NCI-H1694 (cell line): ENCODE measurements around the gene LRRC3.
A peak's percentile ranks its signal among the peaks of the same experiment; 100 is the strongest.
"Not testable (repeated sequence)": the region's sequence is repeated elsewhere in the genome, so short reads cannot be mapped to it uniquely, and the experiment has no call there.

ENCODE experiments used
- DNase-seq: peaks from one replicate; lab custom pipeline; 2025; lab: John Stamatoyannopoulos, UW

Gene LRRC3

DNA sequence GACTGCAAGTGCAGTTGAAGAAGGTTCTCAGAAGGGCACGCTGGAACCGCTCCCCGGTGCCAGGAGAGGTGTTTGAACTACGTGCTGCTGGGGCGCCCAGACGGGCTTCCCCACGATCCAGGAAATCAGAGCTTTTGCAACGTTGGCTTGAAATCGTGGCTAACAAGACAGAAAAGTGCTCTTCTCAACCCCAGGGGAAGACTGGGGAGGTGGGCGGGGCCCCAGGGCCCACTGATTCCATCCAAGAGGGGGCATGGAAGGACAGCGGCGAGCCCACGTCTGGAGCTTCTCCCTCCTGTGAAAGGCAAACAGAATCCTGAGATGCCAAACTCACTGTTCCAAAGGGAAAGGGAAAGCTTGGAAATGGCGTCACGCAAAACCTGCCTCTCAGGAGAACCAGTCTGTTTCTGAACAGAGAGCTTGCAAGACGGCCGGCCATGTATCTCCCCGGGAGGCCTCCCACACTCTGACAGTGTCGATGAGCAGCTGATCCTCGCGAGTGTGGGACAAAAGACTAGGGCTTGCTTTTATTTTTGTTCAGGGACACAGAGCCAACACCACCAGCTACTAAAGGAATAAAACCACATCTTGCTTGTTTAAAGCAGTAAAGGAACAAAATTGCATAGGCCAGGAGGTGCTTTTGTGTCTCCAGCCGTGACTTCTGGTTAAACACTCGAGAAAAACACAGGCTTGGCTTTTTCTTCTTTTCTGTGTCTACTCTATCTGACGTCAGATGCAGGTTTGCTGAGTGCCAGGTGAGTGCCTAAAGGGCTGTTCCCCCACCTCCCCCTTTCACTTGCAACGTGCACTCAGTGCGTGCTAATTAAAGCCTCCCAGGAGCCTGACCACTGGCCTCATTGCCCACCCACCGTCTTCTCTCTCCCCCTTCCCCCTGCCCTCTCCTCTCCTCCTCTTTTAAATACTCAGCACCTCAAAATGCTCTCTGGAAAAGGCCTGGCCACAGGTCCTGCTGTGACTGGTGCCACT lies 41.5 kb downstream of the LRRC3 start:
- no peak for DNase-seq

DNA sequence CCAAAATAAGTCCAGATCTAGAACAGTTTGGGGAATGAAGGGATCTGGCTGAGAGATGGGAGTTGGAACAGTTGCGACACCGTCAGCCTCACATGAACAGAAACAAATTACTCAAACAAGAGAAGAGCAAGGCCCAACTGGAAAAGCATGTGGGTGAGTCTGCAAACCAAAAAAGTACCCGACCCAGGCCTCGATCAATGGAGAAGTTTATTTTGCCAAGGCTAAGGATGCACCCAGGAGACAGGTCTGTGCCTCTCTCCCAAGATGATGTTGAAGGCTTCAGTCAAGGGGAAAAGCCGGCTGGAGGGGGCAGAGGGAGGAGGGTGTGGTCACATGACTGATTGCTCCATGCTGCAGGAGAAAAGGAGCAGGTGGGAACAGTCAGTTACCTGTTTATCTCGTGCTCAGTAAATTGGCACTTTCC lies 42.4 kb downstream of the LRRC3 start:
- no peak for DNase-seq

GRCh38 chr21:44498280-44499210 lies 43.2 kb downstream of the LRRC3 start:
- DNase-seq = no peak

DNA sequence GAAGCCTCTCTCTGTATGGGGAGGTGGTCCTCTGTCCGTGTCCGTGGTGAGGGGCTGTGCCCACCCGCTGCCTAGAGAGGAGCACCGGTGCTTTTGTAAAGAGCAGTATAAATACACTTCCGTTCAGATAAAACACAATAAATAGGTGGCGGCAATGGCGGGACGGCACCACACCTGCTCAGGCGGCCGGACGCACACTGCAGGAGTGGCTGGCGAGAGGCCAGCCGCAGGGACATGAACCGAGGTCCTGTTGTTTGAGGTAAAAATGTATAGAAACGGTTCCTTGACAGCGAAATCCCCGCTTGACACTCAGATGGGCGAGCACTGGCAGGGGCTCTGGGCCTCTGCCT lies 43.9 kb downstream of the LRRC3 start:
- DNase-seq = no peak

DNA sequence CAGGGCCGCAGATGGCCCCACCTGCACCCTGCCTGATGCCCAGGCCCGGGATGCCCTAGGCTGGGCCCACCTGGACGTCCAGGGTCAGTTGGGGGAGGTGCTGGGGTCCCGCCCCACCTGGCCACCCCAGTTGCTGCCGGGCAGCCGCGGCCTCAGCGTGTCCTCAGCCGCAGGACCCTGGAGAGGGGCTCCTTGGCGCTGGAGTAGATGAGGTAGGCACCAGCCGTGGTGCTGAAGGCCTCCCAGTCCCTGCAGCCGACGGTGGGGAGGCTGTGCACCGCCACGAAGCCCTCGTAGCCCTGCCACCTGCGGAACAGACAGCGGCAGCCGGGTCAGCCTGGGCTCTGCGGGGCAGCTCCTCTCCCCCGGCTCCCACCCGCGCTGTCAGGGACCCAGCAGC lies 44.3 kb downstream of the LRRC3 start:
- no peak for DNase-seq

DNA sequence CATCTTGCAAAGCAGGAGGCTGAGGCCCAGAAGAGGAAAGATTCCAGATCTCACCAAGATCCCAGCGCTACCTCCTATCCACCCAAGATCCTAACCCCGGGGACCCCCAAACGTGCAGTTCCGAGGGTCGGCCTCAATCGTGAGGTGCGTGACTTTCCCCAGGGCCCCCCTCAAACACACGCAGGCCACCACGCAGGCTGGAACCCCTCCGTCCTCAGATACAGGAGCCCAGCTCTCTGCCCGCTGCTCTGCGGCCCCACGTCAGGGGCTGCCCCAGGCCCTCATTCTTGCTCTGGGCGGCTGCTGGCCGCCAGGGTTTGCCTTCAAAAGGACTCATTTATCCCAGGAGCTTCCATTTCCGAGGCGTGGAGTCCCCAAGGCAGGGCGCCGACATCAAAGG lies 44.8 kb downstream of the LRRC3 start:
- DNase-seq = no peak

GRCh38 chr21:44502171-44502958 lies 47.1 kb downstream of the LRRC3 start:
- DNase-seq = no peak

DNA sequence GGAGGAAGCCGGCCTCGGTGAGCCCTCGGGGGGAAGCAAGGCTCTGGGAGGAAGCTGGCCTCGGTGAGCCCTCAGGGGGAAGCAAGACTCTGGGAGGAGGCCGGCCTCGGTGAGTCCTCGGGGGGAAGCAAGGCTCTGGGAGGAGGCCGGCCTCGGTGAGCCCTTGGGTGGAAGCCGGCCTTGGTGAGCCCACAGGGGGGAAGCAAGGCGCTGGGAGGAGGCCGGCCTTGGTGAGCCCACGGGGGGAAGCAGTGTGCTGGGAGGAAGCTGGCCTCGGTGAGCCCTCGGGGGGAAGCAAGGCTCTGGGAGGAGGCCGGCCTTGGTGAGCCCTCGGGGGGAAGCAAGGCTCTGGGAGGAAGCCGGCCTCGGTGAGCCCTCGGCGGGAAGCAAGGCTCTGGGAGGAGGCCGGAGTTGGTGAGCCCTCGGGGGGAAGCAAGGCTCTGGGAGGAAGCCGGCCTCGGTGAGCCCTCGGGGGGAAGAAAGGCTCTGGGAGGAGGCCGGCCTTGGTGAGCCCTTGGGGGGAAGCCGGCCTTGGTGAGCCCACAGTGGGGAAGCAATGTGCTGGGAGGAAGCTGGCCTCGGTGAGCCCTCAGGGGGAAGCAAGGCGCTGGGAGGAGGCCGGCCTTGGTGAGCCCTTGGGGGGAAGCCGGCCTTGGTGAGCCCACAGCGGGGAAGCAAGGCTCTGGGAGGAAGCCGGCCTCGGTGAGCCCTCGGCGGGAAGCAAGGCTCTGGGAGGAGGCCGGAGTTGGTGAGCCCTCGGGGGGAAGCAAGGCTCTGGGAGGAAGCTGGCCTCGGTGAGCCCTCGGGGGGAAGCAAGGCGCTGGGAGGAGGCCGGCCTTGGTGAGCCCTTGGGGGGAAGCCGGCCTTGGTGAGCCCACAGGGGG lies 47.9 kb downstream of the LRRC3 start:
- DNase-seq = not testable (repeated sequence)

- DNase-seq = no peak
Observed at GRCh38 chr21:44503901-44504399, 48.6 kb downstream of the LRRC3 start.

- DNase-seq = no peak
Observed at GRCh38 chr21:44505673-44506278, 50.5 kb downstream of the LRRC3 start.

GRCh38 chr21:44506279-44507255 lies 51.3 kb downstream of the LRRC3 start:
- no peak for DNase-seq

DNA sequence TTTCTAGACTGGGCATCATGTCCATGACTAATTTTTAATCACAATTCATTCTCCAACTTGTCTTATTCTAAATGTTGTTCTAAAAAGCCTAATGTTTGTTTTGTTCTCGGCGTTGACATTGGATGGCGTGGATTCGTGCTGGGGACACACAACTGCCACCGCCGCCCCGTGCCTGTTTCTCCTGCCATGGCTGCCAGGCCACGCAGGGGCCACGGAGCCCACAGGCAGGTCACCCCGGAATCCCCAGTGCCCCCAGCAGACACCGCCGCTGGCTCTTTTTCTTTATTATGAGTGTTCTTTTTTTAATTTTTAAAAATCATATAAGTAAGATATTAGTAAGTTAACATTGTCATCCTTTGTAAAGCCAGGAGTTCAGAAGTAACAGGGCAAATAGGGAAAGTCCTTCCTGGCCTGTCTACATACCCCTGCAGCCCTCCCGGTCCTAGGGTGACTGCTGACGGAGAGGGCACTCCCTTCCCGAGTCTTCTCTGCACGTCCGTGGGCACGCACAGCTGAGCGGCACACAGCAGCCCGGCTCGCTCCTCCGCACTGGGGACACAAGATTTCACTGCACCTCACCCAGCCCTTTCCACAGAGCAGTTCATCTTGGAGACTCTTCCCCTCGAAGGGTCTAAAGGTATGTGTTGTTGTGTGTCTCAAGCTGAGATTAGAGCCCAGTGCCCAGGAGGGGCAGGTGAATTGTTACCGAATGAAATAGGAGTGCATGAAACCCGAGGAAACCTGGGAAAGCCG lies 52.5 kb downstream of the LRRC3 start:
- no peak for DNase-seq

- no peak for DNase-seq
Observed at GRCh38 chr21:44508426-44508710, 53.1 kb downstream of the LRRC3 start.

DNA sequence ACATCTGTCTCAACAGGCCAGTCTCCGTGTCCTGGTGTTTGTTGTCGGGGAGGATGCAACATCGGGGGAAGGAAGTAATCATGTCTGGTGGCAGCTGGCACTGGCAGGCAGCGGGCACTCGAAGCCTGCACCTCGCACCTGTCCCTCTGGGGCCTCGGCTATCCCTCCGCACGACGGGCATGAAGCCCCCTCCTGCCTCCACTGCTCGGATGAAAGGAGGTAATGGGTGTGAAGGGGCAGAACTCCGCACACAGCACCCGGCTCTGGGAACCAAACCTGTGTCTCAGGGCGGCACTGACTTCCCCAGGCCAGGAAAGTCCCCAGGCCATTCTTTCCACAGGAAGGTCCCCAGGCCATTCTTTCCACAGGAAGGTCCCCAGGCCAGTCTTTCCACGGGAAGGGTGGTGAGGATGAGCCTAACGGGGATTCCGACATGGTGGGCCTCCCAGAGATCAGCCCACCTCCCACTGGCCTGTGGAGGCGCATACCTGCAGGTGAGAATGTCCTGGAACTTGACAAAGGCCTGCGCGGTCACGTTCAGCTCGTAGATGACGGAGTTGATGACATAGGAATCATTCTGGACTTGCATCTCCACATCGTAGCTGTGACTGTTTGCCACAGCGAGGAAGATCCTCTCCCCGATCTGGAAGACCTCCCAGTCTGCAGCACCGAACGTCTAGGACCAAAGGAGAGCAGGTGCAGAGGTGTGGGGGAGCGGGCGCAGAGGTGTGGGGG lies 53.6 kb downstream of the LRRC3 start:
- no peak for DNase-seq

GRCh38 chr21:44509539-44509938 lies 54.2 kb downstream of the LRRC3 start:
- peak; percentile 84 for DNase-seq

GRCh38 chr21:44510109-44510507 lies 54.8 kb downstream of the LRRC3 start:
- no peak for DNase-seq

DNA sequence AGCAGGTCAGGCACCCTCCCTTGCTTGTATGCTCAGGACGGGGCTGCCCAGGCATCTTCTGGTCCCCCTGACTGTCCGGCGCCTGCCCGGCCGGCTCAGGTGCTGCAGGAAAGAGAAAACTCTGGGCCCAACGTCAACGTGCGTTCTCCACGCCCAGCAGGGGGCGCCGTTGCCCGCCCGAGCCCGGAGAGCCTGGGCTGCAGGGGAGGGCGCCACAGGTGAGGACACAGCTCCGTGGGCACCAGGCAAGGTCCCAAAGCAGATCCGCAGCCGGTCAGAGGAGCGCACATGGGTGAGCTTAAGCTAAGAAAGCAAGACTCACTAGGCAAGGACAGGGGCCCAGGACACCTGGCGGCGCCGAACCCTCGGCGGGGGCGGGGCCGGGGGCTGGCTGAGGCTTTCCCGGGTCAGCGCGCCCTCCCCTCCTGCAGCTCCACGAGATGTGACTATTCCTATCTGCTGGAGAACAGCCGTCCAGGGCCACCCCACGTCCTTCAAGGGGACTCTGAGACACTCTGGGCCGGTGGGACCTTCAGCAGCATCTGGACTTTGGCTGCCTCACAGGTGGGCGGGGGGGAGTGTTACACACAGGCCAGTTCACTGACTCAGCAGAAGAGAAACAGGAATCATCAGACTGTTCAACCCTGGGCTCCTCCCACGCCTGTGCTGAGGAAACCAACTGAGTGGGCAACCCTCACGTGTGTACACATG lies 55.4 kb downstream of the LRRC3 start:
- DNase-seq = peak; percentile 35
